K562 (cell line): ENCODE measurements around the gene BTBD2. TPM values are rescaled to one million over a fixed set of nuclear protein-coding genes. Genes with fewer than 3 reads are reported as not detected.
A peak's percentile ranks its signal among the peaks of the same experiment; 100 is the strongest.

Source experiments
- CBFA2T3 ChIP-seq: fragments of 450-650 bp; IDR thresholded peaks from 2 replicates; pipeline ENCODE4 v1.6.1; 2017
- CBX5 ChIP-seq: IDR thresholded peaks from 2 replicates; pipeline ENCODE4 v1.6.1; 2014; ENCODE audit warnings: low read depth, borderline replicate concordance
- CREB3 ChIP-seq: fragments of 450-650 bp; conservative IDR thresholded peaks from 2 replicates; pipeline ENCODE4 v1.6.1; 2016; ENCODE audit warnings: missing genetic modification characterization, low read depth, mild to moderate bottlenecking, missing compliant biosample characterization, moderate library complexity
- EWSR1 ChIP-seq: fragments of 450-650 bp; IDR thresholded peaks from 2 replicates; pipeline ENCODE4 v1.6.1; 2018; ENCODE audit warnings: borderline replicate concordance, mild to moderate bottlenecking, low read depth, moderate library complexity; ENCODE audit not compliant: partially characterized antibody
- GATAD2B ChIP-seq: fragments of 450-650 bp; IDR thresholded peaks from 2 replicates; pipeline ENCODE4 v1.6.1; 2017; ENCODE audit warnings: mild to moderate bottlenecking, borderline replicate concordance
- HDAC6 ChIP-seq: IDR thresholded peaks from 2 replicates; pipeline ENCODE4 v1.6.1; 2012; ENCODE audit warnings: low read depth, mild to moderate bottlenecking, control low read depth, inconsistent platforms, low read length, moderate library complexity
- KAT2B ChIP-seq: IDR thresholded peaks from one replicate; pipeline ENCODE4 v1.6.1; 2012; ENCODE audit warnings: low read depth, mild to moderate bottlenecking, control low read depth, inconsistent platforms, low read length, moderate library complexity
- MIER1 ChIP-seq: fragments of 450-650 bp; IDR thresholded peaks from 2 replicates; pipeline ENCODE4 v1.6.1; 2016; ENCODE audit warnings: antibody characterized with exemption, mild to moderate bottlenecking, low read depth
- PBX2 ChIP-seq, 2 experiments: IDR thresholded peaks in 1 of 2; conservative IDR thresholded peaks in 1 of 2; 2 replicates each; pipeline ENCODE4 v1.6.1; 2016; ENCODE audit warnings: low read depth in 2 of 2, mild to moderate bottlenecking in 1 of 2, missing compliant biosample characterization in 1 of 2, missing genetic modification characterization in 1 of 2, moderate library complexity in 1 of 2
- RFX1 ChIP-seq: fragments of 450-650 bp; IDR thresholded peaks from 2 replicates; pipeline ENCODE4 v1.6.1; 2016; ENCODE audit warnings: mild to moderate bottlenecking, moderate library complexity
- SMAD1 ChIP-seq: fragments of 150-350 bp; IDR thresholded peaks from 2 replicates; pipeline ENCODE4 v1.6.1; 2014; ENCODE audit warnings: low read length, low read depth; ENCODE audit not compliant: partially characterized antibody
- STAT5A ChIP-seq: IDR thresholded peaks from 2 replicates; pipeline ENCODE4 v1.6.1; 2012; ENCODE audit warnings: low read length, inconsistent platforms, borderline replicate concordance
- STAT5B ChIP-seq: fragments of 250-450 bp; sonication (Bioruptor Pico); IDR thresholded peaks from 2 replicates; pipeline ENCODE4 v1.8.0; 2021; ENCODE audit warnings: mild to moderate bottlenecking, inconsistent platforms
- TAF15 ChIP-seq: fragments of 200-400 bp; formaldehyde crosslinking; IDR thresholded peaks from 2 replicates; pipeline ENCODE4 v1.6.1; 2017; ENCODE audit warnings: mild to moderate bottlenecking, low read depth, low read length, moderate library complexity
- ZNF12 ChIP-seq: sonication (generic); formaldehyde crosslinking; IDR thresholded peaks from 2 replicates; pipeline ENCODE4 v1.4.0; 2020; ENCODE audit warnings: mild to moderate bottlenecking, missing genetic modification reagents
- ZNF282 ChIP-seq: sonication (generic); formaldehyde crosslinking; IDR thresholded peaks from 2 replicates; pipeline ENCODE4 v1.8.1; 2023; ENCODE audit warnings: missing genetic modification reagents
- polyA plus RNA-seq, 8 experiments: library from polyadenylated mRNA; depleted of rRNA in 4 of 8; stranded (reverse) in 5 of 8; unstranded in 3 of 8; fragments of >200 nt; fragmentation: Nextera tagmentation in 2 of 8; fragmentation: Illumina TruSeq in 1 of 8; extraction: Ambion mirVana in 2 of 8; extraction: Trizol in 1 of 8; gene quantifications; 2 replicates each; pipeline versions ENCODE4 v1.2.1 to v1.2.3, GENCODE V29; 2011 to 2014; ENCODE audit warnings: inconsistent platforms in 1 of 8, missing spikeins in 1 of 8
- total RNA-seq, 7 experiments: library from RNA; depleted of rRNA in 6 of 7; stranded (reverse); fragments of >200 nt in 6 of 7; fragmentation: Illumina TruSeq in 2 of 7; extraction: Trizol in 2 of 7; gene quantifications; 2 replicates each; pipeline versions ENCODE4 v1.2.1 to v1.2.3, GENCODE V29; 2011 to 2021; ENCODE audit warnings: low replicate concordance in 1 of 7
- TF ChIP-seq, protein P1 (sequence below): fragments of 250-450 bp; sonication (Bioruptor Pico); IDR thresholded peaks from 2 replicates; pipeline ENCODE4 v1.5.0; 2021; ENCODE audit warnings: mild to moderate bottlenecking, borderline replicate concordance
- TF ChIP-seq, protein P2 (sequence below): sonication (generic); formaldehyde crosslinking; IDR thresholded peaks from 2 replicates; pipeline ENCODE4 v1.8.1; 2023; ENCODE audit warnings: mild to moderate bottlenecking, missing genetic modification reagents
- TF ChIP-seq, protein P3 (sequence below), 2 experiments: fragments of 450-650 bp in 1 of 2; sonication (generic) in 1 of 2; formaldehyde crosslinking; conservative IDR thresholded peaks; 2 replicates each; pipeline versions ENCODE4 v1.4.0 to v1.8.1; 2020 to 2022; ENCODE audit warnings: mild to moderate bottlenecking in 1 of 2, missing genetic modification reagents in 1 of 2

Gene BTBD2
- total and polyA plus RNA-seq, 9 of the 15 experiments (the other 6 are each of a cell fraction or from before 2014, with no cell fraction given) = 0.10 to 15.6 (median 6.9) TPM

- TF ChIP-seq EWSR1 (no peak), KAT2B (peak; percentile 42), CBFA2T3 (no peak), STAT5A (no peak), HDAC6 (no peak), ZNF282 (0 out of 2 replicates have a peak, but pooled peaks have one; percentile 66), RFX1 (no peak), CREB3 (0 out of 2 replicates have a peak, but pooled peaks have one; percentile 53), PBX2 (CRISPR knock-in tag; IDR thresholded peaks at IDR 0.05; ENCODE audit: low read depth) (no peak), PBX2 (tag; conservative IDR thresholded peaks at IDR 0.05; ENCODE audit: low read depth) (no peak), SMAD1 (peak; percentile 92), MIER1 (no peak), STAT5B (CRISPR knock-in tag) (no peak), CBX5 (no peak), ZNF12 (CRISPR knock-in tag) (no peak), GATAD2B (peak; percentile 96), TAF15 (no peak)
- TF ChIP-seq, protein P1, sequence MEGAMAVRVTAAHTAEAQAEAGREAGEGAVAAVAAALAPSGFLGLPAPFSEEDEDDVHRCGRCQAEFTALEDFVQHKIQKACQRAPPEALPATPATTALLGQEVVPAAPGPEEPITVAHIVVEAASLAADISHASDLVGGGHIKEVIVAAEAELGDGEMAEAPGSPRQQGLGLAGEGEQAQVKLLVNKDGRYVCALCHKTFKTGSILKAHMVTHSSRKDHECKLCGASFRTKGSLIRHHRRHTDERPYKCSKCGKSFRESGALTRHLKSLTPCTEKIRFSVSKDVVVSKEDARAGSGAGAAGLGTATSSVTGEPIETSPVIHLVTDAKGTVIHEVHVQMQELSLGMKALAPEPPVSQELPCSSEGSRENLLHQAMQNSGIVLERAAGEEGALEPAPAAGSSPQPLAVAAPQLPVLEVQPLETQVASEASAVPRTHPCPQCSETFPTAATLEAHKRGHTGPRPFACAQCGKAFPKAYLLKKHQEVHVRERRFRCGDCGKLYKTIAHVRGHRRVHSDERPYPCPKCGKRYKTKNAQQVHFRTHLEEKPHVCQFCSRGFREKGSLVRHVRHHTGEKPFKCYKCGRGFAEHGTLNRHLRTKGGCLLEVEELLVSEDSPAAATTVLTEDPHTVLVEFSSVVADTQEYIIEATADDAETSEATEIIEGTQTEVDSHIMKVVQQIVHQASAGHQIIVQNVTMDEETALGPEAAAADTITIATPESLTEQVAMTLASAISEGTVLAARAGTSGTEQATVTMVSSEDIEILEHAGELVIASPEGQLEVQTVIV = no peak; the same call in 1 of the 2 replicates
- TF ChIP-seq, protein P2, sequence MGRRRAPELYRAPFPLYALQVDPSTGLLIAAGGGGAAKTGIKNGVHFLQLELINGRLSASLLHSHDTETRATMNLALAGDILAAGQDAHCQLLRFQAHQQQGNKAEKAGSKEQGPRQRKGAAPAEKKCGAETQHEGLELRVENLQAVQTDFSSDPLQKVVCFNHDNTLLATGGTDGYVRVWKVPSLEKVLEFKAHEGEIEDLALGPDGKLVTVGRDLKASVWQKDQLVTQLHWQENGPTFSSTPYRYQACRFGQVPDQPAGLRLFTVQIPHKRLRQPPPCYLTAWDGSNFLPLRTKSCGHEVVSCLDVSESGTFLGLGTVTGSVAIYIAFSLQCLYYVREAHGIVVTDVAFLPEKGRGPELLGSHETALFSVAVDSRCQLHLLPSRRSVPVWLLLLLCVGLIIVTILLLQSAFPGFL (CRISPR knock-in tag) = no peak
- TF ChIP-seq, protein P3, sequence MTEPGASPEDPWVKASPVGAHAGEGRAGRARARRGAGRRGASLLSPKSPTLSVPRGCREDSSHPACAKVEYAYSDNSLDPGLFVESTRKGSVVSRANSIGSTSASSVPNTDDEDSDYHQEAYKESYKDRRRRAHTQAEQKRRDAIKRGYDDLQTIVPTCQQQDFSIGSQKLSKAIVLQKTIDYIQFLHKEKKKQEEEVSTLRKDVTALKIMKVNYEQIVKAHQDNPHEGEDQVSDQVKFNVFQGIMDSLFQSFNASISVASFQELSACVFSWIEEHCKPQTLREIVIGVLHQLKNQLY (CRISPR knock-in tag; conservative IDR thresholded peaks at IDR 0.05) = 0 out of 4 replicates have a peak, but pooled peaks of 1 of the 2 experiments have one; percentile 77
Measured at GRCh38 chr19:2050991-2051772, 35.7 kb upstream of the BTBD2 start, which contains the start of gene MKNK2 (continued).
